OCI-M1 (cell line): ENCODE results near the gene F12.

Experiments used
- DNase-seq: peaks from one replicate; lab custom pipeline; 2025; lab: John Stamatoyannopoulos, UW

The F12 gene

GRCh38 chr5:177412603-177413233, 3.4 kb upstream of the F12 start:
- no peak for DNase-seq

DNA sequence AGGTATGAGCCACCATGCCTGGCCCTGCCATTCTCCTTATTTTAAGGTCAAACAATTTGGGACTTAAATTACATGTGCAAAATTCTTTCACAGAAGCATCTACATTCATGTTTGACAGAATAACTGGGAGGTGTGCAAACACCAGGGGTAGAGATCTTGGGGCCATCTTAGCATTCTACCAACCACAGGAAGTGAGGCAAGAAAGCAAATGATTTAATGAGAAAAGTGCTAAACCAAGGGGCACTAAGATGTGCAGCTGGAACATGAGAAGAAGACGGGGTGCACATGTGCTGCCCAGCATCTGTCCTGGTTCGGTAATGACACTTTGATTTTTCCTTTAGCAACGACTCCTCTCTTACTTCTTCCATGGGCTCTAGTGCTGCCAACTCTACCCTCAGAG, 1.2 kb upstream of the F12 start:
- DNase-seq, result no peak

DNA sequence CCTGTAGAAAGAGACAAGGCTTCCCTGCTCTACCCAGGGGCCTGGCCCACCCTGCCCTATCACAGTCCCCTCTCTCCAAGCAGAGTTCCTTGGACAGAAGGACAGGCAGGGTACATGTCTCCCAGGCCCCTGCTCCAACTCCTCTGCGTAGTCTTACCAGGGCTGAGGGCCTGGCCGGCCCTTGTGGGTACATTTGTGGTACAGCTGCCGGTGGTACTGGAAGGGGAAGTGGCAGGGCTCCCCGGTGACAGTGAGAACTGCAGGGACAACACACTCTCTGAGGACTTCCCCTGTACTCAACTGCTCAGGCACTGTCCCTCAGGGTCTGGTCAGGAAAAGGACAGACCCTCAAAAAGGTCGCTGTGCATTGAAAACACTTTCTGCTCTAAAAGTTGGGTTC, 3.6 kb downstream of the F12 start:
- no peak for DNase-seq

GRCh38 chr5:177405312-177405711, 4.1 kb downstream of the F12 start:
- no peak for DNase-seq

DNA sequence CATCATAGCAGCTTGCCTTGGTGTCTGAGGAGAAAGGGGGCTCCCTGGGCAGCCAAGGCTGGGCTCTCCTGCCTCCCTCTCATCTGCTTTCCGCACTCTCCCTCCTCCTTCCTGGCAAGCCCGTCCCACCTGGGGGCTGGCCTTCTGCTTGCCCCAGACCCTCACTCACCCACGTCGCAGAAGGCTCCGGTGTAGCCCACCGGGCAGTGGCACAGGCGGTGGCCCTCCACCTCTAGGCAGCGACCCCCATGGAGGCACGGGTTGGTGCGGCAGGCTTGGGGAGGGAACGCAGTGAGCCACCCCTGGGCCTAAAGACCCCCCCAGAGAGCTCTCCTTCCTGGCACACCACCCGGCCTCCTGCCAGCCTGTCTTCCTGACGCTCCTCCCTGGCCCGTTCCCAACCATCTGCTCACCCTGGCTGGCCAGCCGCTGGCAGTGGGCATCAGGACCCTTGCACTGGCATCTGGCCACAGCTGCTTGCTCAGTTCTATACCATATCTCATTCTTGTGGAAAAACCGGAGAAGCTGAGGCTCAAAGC, 4.7 kb downstream of the F12 start:
- no peak for DNase-seq

DNA sequence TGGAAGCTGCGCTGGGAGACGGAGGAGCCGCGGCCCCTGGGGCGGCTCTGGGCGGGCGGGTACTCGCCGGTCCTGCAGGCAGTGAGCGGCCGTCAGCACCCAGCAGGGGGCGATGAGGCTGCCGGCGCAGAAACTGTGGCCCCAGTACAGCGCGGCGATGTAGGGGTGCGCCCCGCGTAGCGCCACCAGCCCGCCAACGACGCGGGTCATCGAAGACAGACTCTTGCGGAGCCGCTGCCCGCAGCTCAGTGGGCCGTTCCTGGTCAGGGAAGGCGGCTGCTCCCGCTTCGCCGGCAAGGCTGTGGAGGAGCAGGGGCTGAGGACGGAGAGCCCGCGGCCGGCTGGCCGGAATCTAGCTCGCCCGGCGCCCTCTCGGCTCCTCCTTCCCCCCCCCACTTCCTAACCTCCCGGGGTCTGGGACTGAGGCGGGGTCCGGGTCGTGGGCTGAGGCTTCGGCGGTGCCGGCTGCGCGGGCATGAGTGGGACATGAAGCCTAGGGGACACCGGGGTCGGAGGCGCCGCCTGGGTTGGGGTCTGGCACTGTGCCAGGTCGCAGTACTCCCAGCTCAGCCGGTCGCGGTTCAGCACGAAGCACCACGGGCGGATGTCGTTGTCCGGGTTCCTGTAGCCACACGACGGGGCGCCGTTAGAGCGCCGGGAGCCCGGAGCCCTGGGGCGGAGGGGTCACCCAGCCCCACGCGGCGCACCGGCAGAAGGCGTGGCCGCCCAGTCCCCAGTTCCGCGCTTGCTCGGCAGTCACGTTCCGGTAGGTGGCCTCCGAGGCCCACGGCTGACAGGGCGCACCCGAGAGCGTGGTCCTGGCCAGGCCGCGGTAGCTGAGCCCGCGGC, 5.3 kb downstream of the F12 start:
- DNase-seq, result peak; percentile 91

- DNase-seq, result peak; percentile 64
Observed at GRCh38 chr5:177403102-177403791, 6.1 kb downstream of the F12 start.

DNA sequence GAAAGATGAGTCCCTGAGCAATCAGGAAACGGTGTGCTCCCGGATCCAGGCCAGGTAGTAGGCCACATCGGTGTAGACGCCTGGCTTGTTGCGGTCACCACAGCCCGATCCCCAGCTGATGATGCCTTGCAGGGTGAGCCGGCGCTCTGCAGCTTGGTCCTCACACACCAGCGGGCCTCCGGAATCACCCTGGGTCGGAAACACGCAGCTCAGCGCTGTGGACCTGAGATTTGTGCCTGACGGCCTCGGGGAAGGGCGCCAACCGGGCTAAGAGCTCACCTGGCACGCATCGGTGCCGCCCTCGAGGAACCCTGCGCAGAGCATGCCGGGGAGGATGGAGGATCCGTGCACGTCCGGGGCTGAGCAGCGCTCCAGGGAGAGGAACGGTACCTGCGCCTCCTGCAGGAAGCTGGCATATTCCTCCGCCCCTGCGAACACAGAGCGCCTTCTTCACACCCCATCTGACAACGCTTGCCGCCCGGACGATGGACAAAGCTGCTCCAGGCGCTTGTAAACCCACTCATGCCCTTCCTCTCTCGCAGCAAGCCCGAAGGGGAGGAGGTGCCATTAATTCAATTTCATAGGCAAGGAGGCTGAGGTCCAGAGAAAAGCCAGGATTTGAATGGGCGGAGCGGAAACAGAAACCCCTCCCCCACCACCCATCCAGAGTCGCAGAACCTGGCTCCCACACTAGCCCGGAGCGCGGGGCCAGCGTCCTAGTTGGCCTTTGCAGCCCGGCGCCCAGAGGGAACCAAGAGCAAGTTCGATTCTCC, 6.9 kb downstream of the F12 start:
- no peak for DNase-seq

DNA sequence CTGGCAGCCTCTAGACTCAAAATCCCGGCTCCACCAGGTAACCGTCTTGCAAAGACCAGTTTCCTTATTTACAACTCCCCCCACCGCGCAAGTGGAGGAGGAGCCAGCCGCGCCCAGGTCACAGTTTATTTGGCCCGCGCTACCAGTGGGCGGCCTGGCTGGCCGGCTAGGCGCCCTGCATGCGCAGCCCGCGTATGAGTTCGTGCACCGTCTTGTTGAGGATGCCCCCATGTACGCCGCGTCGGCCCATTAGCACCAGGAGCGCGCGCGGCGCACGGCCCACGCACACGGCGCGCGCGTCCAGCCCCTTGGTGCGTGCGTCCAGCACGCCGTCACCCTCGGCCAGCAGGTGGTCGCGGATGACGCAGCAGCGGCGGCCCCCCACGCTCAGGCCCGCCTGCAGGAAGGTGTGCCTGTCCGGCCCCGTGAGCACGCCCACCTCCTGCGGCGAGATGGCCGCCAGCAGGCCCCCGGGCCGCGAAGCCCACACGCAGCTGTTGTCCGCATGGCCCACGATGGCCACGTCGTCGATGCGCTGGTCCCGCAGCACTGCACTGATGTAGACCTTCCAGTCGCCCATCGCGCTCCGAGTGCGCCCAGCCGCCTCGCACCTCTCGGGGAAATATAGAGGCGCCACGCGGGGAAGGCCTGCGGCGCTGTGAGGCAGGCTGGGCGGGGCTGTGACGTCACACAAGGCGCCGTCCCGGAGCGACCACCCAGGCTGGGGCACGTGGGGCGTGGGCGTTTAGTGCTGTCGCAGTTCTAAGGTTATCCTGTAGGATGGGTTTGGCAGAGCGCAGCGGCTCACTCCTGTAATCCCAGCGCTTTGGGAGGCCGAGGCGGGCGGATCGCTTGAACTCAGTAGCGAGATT, 9.1 kb downstream of the F12 start, which contains the start of gene PFN3:
TSS of gene PFN3 (minus strand) at position 665 of the 872 bp plus-strand sequence. CDS start at position 580, 85 bp downstream.
- no peak for DNase-seq

DNA sequence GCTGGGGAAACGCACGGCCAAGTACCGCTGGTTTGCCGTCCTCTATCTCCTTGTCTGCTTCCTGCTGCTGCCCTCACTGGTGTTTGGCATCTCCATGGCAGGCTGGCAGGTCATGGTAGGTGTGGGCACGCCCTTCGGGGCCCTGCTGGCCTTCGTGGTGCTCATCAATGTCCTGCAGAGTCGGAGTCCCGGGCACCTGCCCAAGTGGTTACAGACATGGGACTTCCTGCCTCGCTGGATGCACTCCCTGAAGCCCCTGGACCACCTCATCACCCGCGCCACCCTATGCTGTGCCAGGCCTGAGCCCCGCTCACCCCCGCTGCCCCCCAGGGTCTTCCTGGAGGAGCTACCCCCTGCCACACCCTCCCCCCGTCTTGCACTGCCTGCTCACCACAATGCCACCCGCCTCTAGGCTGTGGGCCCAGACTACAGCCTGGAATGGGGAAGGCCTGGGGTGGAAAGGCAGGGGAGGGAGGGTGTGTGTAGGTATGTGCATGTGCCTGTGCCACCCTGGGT, 11.4 kb downstream of the F12 start:
- no peak for DNase-seq

DNA sequence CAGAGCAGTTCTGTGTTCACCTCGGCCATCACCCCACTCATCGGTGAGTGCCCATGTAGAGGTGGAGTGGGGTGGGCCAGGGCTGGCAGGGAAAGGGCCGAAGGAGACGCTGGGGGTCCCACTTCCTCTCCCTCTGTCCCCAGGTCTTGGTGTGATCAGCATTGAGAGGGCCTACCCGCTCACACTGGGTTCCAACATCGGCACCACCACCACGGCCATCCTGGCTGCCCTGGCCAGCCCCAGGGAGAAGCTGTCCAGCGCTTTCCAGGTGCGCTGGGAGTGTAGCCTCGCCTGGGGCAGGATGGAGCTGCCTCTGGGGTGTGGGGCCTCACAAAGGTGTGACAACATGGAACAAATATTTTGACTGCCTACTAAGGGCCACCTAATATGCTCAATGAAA, 12.6 kb downstream of the F12 start:
- no peak for DNase-seq

DNA sequence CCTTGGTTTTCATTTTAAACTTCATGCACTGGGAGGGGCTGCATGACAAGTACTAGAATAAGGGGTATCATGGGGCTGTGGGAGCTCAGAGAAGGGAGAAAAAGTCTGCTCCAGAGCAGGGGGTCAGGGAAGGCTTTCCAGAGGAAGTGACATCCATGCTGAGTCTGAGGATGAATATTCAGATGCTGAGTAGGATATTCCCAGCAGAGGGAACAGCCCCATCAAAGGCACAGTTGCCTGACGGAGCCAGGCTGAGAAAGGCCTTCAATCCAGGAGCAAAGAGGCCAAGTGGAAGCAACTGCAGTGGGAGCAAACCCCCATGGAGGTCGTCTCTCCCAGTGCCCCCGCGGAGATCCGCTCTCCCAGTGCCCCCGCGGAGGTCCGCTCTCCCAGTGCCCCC, 13.3 kb downstream of the F12 start:
- DNase-seq, result no peak

- no peak for DNase-seq
Observed at GRCh38 chr5:177393990-177394389, 15.4 kb downstream of the F12 start.

GRCh38 chr5:177393206-177393765, 16.1 kb downstream of the F12 start:
- peak; percentile 20 for DNase-seq

DNA sequence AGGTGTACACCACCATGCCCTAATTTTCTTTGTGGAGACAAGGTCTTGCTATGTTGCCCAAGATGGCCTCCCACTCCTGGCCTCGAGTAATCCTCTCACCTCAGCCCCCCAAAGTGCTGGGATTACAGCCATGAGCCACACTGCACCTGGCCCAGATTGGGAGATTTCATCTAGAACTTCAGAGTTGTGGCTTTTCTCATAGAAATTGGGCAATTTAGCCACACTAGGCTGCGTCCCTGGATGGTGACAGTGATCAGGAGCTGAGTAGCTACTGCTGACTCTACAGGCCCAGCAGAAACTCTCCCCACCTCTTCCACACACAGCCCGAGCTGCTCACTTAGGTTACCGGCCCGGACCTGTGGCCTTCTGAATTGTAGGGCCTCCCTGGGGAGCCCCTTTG, 16.6 kb downstream of the F12 start:
- DNase-seq, result no peak

GRCh38 chr5:177390363-177391300, 18.7 kb downstream of the F12 start:
- peak; percentile 92 for DNase-seq

DNA sequence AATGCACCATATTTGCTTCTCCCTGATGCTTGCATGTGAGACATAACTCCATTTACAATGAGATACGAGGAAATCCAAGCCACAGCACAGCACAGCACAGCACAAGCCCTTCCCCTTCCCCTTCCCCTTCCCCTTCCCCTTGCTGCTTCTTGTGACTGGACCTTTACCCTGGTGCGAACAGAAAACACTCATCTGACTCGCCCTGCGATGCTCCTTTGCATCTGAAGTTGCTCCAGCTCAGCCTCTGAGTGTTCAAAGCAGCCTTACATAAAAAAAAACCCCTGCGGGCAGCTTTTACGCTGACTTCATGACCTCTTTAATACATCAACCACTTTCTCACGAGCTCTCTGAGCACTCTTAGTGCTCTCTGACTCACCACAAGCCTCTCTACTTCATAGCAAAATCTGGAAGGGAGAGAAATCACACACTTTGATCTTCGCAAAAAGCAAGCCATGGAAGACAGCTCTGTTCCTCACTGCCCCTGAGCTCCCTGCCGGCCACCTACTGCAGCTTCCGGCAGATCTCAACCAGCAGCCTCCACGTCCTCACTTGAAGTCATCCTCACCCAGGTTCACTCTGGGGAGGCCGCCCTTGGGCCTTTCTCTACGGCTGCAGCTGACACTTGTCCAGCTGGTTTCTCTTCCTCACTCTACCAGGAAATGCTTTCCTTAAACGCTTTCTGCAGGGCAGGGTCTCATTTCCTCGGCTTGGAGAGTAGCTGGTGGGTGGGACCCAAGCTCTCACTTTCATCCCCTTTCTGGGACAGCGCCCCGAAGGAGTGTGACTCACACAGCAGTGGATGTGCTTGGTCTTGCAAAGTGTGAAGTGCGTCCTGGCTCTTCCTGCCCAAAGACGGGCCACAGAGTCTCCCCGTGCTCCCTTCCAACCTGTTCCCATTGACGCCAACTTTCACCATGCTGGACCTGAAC, 19.9 kb downstream of the F12 start:
- peak; percentile 11 for DNase-seq

DNA sequence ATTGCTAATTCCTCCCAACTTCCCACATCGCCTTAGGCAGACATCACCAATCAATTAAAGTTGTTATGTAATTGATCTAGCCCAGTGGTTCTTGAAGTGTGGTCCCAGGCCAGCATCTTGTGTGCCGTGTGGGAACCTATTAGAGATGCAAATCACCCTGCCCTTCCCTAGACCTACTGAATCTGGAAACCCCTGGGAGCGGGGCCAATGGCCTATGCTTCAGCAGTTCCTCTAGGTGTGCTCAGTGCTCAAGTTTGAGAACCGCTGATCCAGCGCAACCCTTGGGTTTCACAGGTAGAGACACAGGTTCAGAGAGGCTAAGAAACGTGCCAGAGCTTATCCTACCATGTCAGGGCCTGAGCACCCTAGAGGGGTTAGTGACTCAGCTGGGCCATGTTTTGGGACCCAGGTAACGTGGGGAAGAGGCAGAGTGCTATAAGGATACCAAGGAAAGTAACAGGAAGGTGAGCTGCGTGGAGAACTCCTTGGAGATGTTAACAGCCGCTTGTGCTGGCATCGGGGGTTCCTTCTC, 20.8 kb downstream of the F12 start:
- no peak for DNase-seq
